IMR-90 (cell line): Measurements from ENCODE around the gene LEMD1. TPM values are rescaled to one million over a fixed set of nuclear protein-coding genes. Genes with fewer than 3 reads are reported as not detected.

ENCODE experiments used
- ATAC-seq: fragments of 200-7000 bp; cut with Tn5 transposase; 2 replicates; pipeline ENCODE4 v1.9.1; 2020; ENCODE audit warnings: low read depth, mild to moderate bottlenecking, moderate library complexity
- BruUV-seq: library from RNA; stranded (reverse); fragments of 400-500 nt; replicated peaks from 2 replicates; lab custom pipeline; 2021; lab: Mats Ljungman, UMichigan
- CTCF ChIA-PET: fragments of 300-600 bp; formaldehyde crosslinking; extraction: SDS; loops from one replicate; lab custom pipeline; 2021; ENCODE audit warnings: antibody characterized with exemption; lab: Yijun Ruan, JAX
- POLR2A ChIA-PET: fragments of 300-600 bp; sonication (Branson Sonifier 250); formaldehyde crosslinking; loops from one replicate; lab custom pipeline; 2022; ENCODE audit warnings: antibody characterized with exemption; ENCODE audit not compliant: unreplicated experiment; lab: Charles Lee
- DNase-seq: peaks from one replicate; pipeline ENCODE4 v3.0.0; 2013
- H2AFZ ChIP-seq: replicated peaks from 2 replicates; pipeline ENCODE3; 2013; ENCODE audit warnings: low read length, mild to moderate bottlenecking; ENCODE audit not compliant: poor library complexity
- H2AK5ac ChIP-seq: 2 replicates; pipeline ENCODE4 v1.6.1; 2013; ENCODE audit warnings: low read depth, low read length, inconsistent platforms
- H2AK9ac ChIP-seq: replicated peaks from 2 replicates; pipeline ENCODE3; 2013; ENCODE audit warnings: mild to moderate bottlenecking, low read depth, low read length, moderate library complexity; ENCODE audit not compliant: poor library complexity
- H2BK120ac ChIP-seq: 2 replicates; pipeline ENCODE4 v1.6.1; 2013; ENCODE audit warnings: low read depth, low read length, inconsistent platforms
- H2BK15ac ChIP-seq: 3 replicates; pipeline ENCODE4 v1.6.1; 2013; ENCODE audit warnings: low read depth, low read length, inconsistent platforms
- H2BK20ac ChIP-seq: 2 replicates; pipeline ENCODE4 v1.6.1; 2013; ENCODE audit warnings: low read depth, mild to moderate bottlenecking, inconsistent platforms, low read length, moderate library complexity
- H2BK5ac ChIP-seq: 2 replicates; pipeline ENCODE4 v1.6.1; 2013; ENCODE audit warnings: mild to moderate bottlenecking, low read depth, low read length, inconsistent platforms; ENCODE audit not compliant: poor library complexity, severe bottlenecking
- H3K14ac ChIP-seq: replicated peaks from 2 replicates; pipeline ENCODE4 v1.6.1; 2013; ENCODE audit warnings: low read depth, low read length, inconsistent platforms
- H3K18ac ChIP-seq: 2 replicates; pipeline ENCODE4 v1.6.1; 2013; ENCODE audit warnings: low read depth, low read length, control low read depth
- H3K23ac ChIP-seq: 2 replicates; pipeline ENCODE4 v1.6.1; 2013; ENCODE audit warnings: low read depth, low read length, inconsistent platforms
- H3K27ac ChIP-seq: 2 replicates; pipeline ENCODE4 v1.5.1; 2013; ENCODE audit warnings: mild to moderate bottlenecking, control low read depth, low read length; ENCODE audit not compliant: insufficient read depth
- H3K27me3 ChIP-seq: 2 replicates; pipeline ENCODE4 v1.6.1; 2013; ENCODE audit warnings: low read length; ENCODE audit not compliant: control insufficient read depth, insufficient read depth
- H3K36me3 ChIP-seq: 2 replicates; pipeline ENCODE4 v1.6.1; 2013; ENCODE audit warnings: low read length, mixed read lengths; ENCODE audit not compliant: control insufficient read depth, insufficient read depth
- H3K4ac ChIP-seq: 2 replicates; pipeline ENCODE4 v1.6.1; 2013; ENCODE audit warnings: low read depth, low read length, inconsistent platforms
- H3K4me1 ChIP-seq: 2 replicates; pipeline ENCODE4 v1.6.1; 2013; ENCODE audit warnings: low read length, mixed read lengths; ENCODE audit not compliant: control insufficient read depth, insufficient read depth
- H3K4me2 ChIP-seq: 2 replicates; pipeline ENCODE4 v1.6.1; 2013; ENCODE audit warnings: low read depth, mild to moderate bottlenecking, control low read depth, low read length, moderate library complexity
- H3K4me3 ChIP-seq: 2 replicates; pipeline ENCODE4 v1.5.1; 2013; ENCODE audit warnings: low read depth, mild to moderate bottlenecking, control low read depth, low read length, moderate library complexity; ENCODE audit not compliant: insufficient read depth
- H3K56ac ChIP-seq: 2 replicates; pipeline ENCODE4 v1.6.1; 2013; ENCODE audit warnings: low read length, inconsistent platforms; ENCODE audit not compliant: insufficient read depth; ENCODE audit errors: extremely low read depth
- H3K79me1 ChIP-seq, 2 experiments: 2 replicates each; pipeline ENCODE4 v1.6.1; 2013; ENCODE audit warnings: low read length in 2 of 2, inconsistent platforms in 1 of 2, low read depth in 1 of 2
- H3K9ac ChIP-seq: 2 replicates; pipeline ENCODE4 v1.6.1; 2013; ENCODE audit warnings: low read depth, low read length, control low read depth
- H3K9me1 ChIP-seq: 2 replicates; pipeline ENCODE4 v1.6.1; 2013; ENCODE audit warnings: low read length, inconsistent platforms; ENCODE audit not compliant: insufficient read depth
- H3K9me3 ChIP-seq: 2 replicates; pipeline ENCODE4 v1.6.1; 2013; ENCODE audit warnings: low read length; ENCODE audit not compliant: control insufficient read depth, insufficient read depth
- H4K20me1 ChIP-seq: 2 replicates; pipeline ENCODE4 v1.6.1; 2013; ENCODE audit warnings: low read length, inconsistent platforms; ENCODE audit not compliant: insufficient read depth
- H4K5ac ChIP-seq: 2 replicates; pipeline ENCODE4 v1.6.1; 2013; ENCODE audit warnings: mild to moderate bottlenecking, low read depth, low read length, control low read depth
- H4K8ac ChIP-seq, 2 experiments: 2 replicates each; pipeline ENCODE4 v1.6.1; 2013; ENCODE audit warnings: low read depth in 2 of 2, low read length in 2 of 2, control low read depth in 1 of 2, inconsistent platforms in 1 of 2
- H4K91ac ChIP-seq: 2 replicates; pipeline ENCODE4 v1.6.1; 2013; ENCODE audit warnings: low read depth, low read length, inconsistent platforms; ENCODE audit not compliant: insufficient read depth
- BHLHE40 ChIP-seq: fragments of 150-350 bp; IDR thresholded peaks from 2 replicates; pipeline ENCODE4 v1.6.1; 2016; ENCODE audit warnings: mild to moderate bottlenecking, low read depth, low read length
- CHD1 ChIP-seq: IDR thresholded peaks from 2 replicates; pipeline ENCODE4 v1.6.1; 2012; ENCODE audit warnings: low read depth, low read length, improper control_type of control experiment
- ELK1 ChIP-seq: fragments of 150-350 bp; IDR thresholded peaks from 2 replicates; pipeline ENCODE4 v1.6.1; 2016; ENCODE audit warnings: low read depth, mild to moderate bottlenecking, low read length, moderate library complexity, borderline replicate concordance
- MAFK ChIP-seq: IDR thresholded peaks from 2 replicates; pipeline ENCODE4 v1.6.1; 2012; ENCODE audit warnings: low read depth, low read length, improper control_type of control experiment
- MXI1 ChIP-seq: IDR thresholded peaks from 2 replicates; pipeline ENCODE4 v1.6.1; 2012; ENCODE audit warnings: low read depth, mild to moderate bottlenecking, low read length, moderate library complexity, borderline replicate concordance
- NFE2L2 ChIP-seq: fragments of 150-350 bp; IDR thresholded peaks from 2 replicates; pipeline ENCODE4 v1.6.1; 2016; ENCODE audit warnings: low read depth, mild to moderate bottlenecking, low read length
- POLR2A ChIP-seq: IDR thresholded peaks from 2 replicates; pipeline ENCODE4 v1.6.1; 2012; ENCODE audit warnings: mild to moderate bottlenecking, low read depth, low read length
- RAD21 ChIP-seq: IDR thresholded peaks from 2 replicates; pipeline ENCODE4 v1.6.1; 2012; ENCODE audit warnings: low read length, improper control_type of control experiment
- RFX5 ChIP-seq: IDR thresholded peaks from 2 replicates; pipeline ENCODE4 v1.8.0; 2012; ENCODE audit warnings: low read depth, mild to moderate bottlenecking, low read length, moderate library complexity
- SMC3 ChIP-seq: fragments of 150-350 bp; IDR thresholded peaks from 2 replicates; pipeline ENCODE4 v1.6.1; 2016; ENCODE audit warnings: low read depth, mild to moderate bottlenecking, antibody characterized with exemption, low read length, moderate library complexity
- WGBS, 2 experiments: methylation state at CpG; one replicate each; pipeline versions ENCODE4 v1.1.5 to v1.1.7; 2013; ENCODE audit warnings: missing lambda C conversion rate in 2 of 2; ENCODE audit not compliant: insufficient read length in 1 of 2; ENCODE audit errors: extremely low coverage in 2 of 2; 5-methylcytosine and 5-hydroxymethylcytosine counted together
- dilution Hi-C: fragments of 300-500 bp; cut with HindIII; formaldehyde crosslinking; loops from one replicate; pipeline ENCODE4 v1.14.3; 2018; ENCODE audit warnings: low sequenced_read_pairs; ENCODE audit not compliant: unreplicated experiment
- in situ Hi-C: fragments of 300-500 bp; cut with MboI; formaldehyde crosslinking; loops from 3 replicates; pipeline ENCODE4 v1.14.3; 2019; ENCODE audit warnings: low sequenced_read_pairs, inconsistent platforms, mixed read lengths
- intact Hi-C: fragments of 100-400 bp; cut with micrococcal nuclease; formaldehyde crosslinking; loops from 2 replicates; pipeline ENCODE4 v1.10.0; 2022
- polyA plus RNA-seq, 3 experiments: library from polyadenylated mRNA; depleted of rRNA; stranded (reverse); fragments of >200 nt; gene quantifications; 2 replicates each; pipeline ENCODE4 v1.2.3, GENCODE V29; 2012; ENCODE audit warnings: low replicate concordance in 1 of 3
- total RNA-seq: library from RNA; depleted of rRNA; stranded (reverse); fragments of >200 nt; gene quantifications from 2 replicates; pipeline ENCODE4 v1.2.3, GENCODE V29; 2012

The LEMD1 gene
- total and polyA plus RNA-seq, 2 of the 4 experiments (the other 2 are of a cell fraction) = not detected

GRCh38 chr1:205395616-205396015 is 26.2 kb downstream of the LEMD1 start:
- no peak overlapping the region for H2BK5ac ChIP-seq
- H2AK5ac ChIP-seq = no peak overlapping the region
- H4K8ac ChIP-seq = no peak overlapping the region
- peaks cover 17% of the 10 kb centered on the region for H3K27me3 ChIP-seq
- TF ChIP-seq ELK1 (no peak), RAD21 (no peak), MXI1 (no peak), BHLHE40 (no peak), MAFK (no peak), POLR2A (no peak), NFE2L2 (no peak), CHD1 (no peak), SMC3 (no peak), RFX5 (no peak)
- H3K9me1 ChIP-seq = no peaks in the 10 kb centered on the region
- no peak overlapping the region for H3K14ac ChIP-seq
- intact Hi-C loops = no loop called here
- H2BK15ac ChIP-seq = no peak overlapping the region
- no peak overlapping the region for H3K18ac ChIP-seq
- H3K23ac ChIP-seq = no peak overlapping the region
- ATAC-seq (no peak), DNase-seq (no peak)
- H3K9me3 ChIP-seq = peaks cover 2% of the 10 kb centered on the region
- no peak overlapping the region for H4K5ac ChIP-seq
- dilution Hi-C loops = no loop called here
- no peak overlapping the region for H3K56ac ChIP-seq
- no CpG with 5 or more reads among the region's 3 CpGs for WGBS, 2 experiments
- H2BK120ac ChIP-seq = no peak overlapping the region
- no peaks in the 10 kb centered on the region for H3K79me1 ChIP-seq
- no peak overlapping the region for H2AFZ ChIP-seq
- H3K27ac ChIP-seq = no peak overlapping the region
- H3K9ac ChIP-seq = no peak overlapping the region
- H3K4me3 ChIP-seq = no peak overlapping the region
- POLR2A ChIA-PET = no interaction called here
- no peak overlapping the region for H3K4me2 ChIP-seq
- no peak overlapping the region for H4K91ac ChIP-seq
- H3K4me1 ChIP-seq = no peaks in the 10 kb centered on the region
- no peak overlapping the region for H2BK20ac ChIP-seq
- no peak overlapping the region for H3K4ac ChIP-seq
- no TSS peak for BruUV-seq
- in situ Hi-C loops = no loop called here
- H3K36me3 ChIP-seq = no peaks in the 10 kb centered on the region
- H2AK9ac ChIP-seq = no peak overlapping the region
- no peaks in the 10 kb centered on the region for H4K20me1 ChIP-seq
- CTCF ChIA-PET = no interaction called here
